CD14-positive monocyte (primary cell): ENCODE data around the gene APOL3. TPM values are rescaled to one million over a fixed set of nuclear protein-coding genes. Genes with fewer than 3 reads are reported as not detected.
"Not testable (repeated sequence)": the region's sequence is repeated elsewhere in the genome, so short reads cannot be mapped to it uniquely, and the experiment has no call there.

ENCODE experiments used
- DNase-seq, 3 donors: peaks; one replicate each; pipeline ENCODE4 v3.0.0-alpha.2; 2011 to 2022
- H2AFZ ChIP-seq: 2 replicates; pipeline ENCODE4 v1.6.0; 2012; ENCODE audit warnings: mild to moderate bottlenecking, low read depth, low read length, inconsistent platforms; ENCODE audit not compliant: insufficient read depth, poor library complexity, severe bottlenecking
- H3K27ac ChIP-seq, 2 donors: 1 replicate in 1 of 2; 2 replicates in 1 of 2; pipeline ENCODE4 v1.5.1; 2012 to 2013; ENCODE audit warnings: low read length in 2 of 2, control low read depth in 1 of 2, inconsistent platforms in 1 of 2, low read depth in 1 of 2, mild to moderate bottlenecking in 1 of 2
- H3K27me3 ChIP-seq, 2 donors: one replicate each; pipeline versions ENCODE4 v1.6.0 to v1.6.1; 2011 to 2013; ENCODE audit warnings: low read length in 2 of 2; ENCODE audit not compliant: control insufficient read depth in 2 of 2, insufficient read depth in 2 of 2
- H3K36me3 ChIP-seq, 2 donors: replicated peaks in 1 of 2; 1 replicate in 1 of 2; 2 replicates in 1 of 2; pipeline versions ENCODE4 v1.5.1 to v1.6.1; 2012 to 2013; ENCODE audit warnings: low read length in 2 of 2, control low read depth in 1 of 2, inconsistent platforms in 1 of 2, mild to moderate bottlenecking in 1 of 2; ENCODE audit not compliant: insufficient read depth in 2 of 2, control insufficient read depth in 1 of 2
- H3K4me1 ChIP-seq, 2 donors: 1 replicate in 1 of 2; 2 replicates in 1 of 2; pipeline versions ENCODE4 v1.5.1 to v1.6.1; 2012 to 2013; ENCODE audit warnings: low read length in 2 of 2, control low read depth in 1 of 2, inconsistent platforms in 1 of 2, mild to moderate bottlenecking in 1 of 2, moderate library complexity in 1 of 2; ENCODE audit not compliant: insufficient read depth in 2 of 2, control insufficient read depth in 1 of 2
- H3K4me2 ChIP-seq: replicated peaks from 2 replicates; pipeline ENCODE3; 2012; ENCODE audit warnings: low read length, moderate library complexity, mild to moderate bottlenecking; ENCODE audit not compliant: poor library complexity, severe bottlenecking; ENCODE audit errors: extremely low read depth
- H3K4me3 ChIP-seq, 3 experiments: fragments of 200-600 bp in 1 of 3; sonication (generic) in 1 of 3; replicated peaks in 1 of 3; 1 replicate in 2 of 3; 2 replicates in 1 of 3; pipeline ENCODE4 v1.5.1; 2011 to 2013; ENCODE audit warnings: low read length in 3 of 3, mild to moderate bottlenecking in 3 of 3, control low read depth in 2 of 3, low read depth in 2 of 3, inconsistent platforms in 1 of 3, moderate library complexity in 1 of 3
- H3K79me2 ChIP-seq: 2 replicates; pipeline ENCODE4 v1.6.0; 2012; ENCODE audit warnings: mild to moderate bottlenecking, control low read depth, inconsistent platforms, low read length, moderate library complexity; ENCODE audit not compliant: insufficient read depth
- H3K9ac ChIP-seq: 2 replicates; pipeline ENCODE4 v1.6.0; 2017; ENCODE audit warnings: low read length, mild to moderate bottlenecking; ENCODE audit not compliant: insufficient read depth, poor library complexity, severe bottlenecking
- H3K9me3 ChIP-seq, 2 donors: replicated peaks in 1 of 2; 1 replicate in 1 of 2; 2 replicates in 1 of 2; pipeline versions ENCODE4 v1.5.1 to v1.6.1; 2012 to 2013; ENCODE audit warnings: low read length in 2 of 2, control low read depth in 1 of 2; ENCODE audit not compliant: control insufficient read depth in 1 of 2, insufficient read depth in 1 of 2
- H4K20me1 ChIP-seq: 2 replicates; pipeline ENCODE4 v1.6.0; 2012; ENCODE audit warnings: mild to moderate bottlenecking, low read length, control low read depth, moderate library complexity; ENCODE audit not compliant: insufficient read depth
- H3K27ac Mint-ChIP-seq, 7 donors: one replicate each; pipeline ENCODE4 v1.8.0; 2020; ENCODE audit warnings: mild to moderate bottlenecking in 7 of 7, mixed read lengths in 7 of 7, moderate library complexity in 6 of 7, inconsistent platforms in 2 of 7
- H3K27me3 Mint-ChIP-seq, 3 donors: one replicate each; pipeline ENCODE4 v1.8.0; 2021 to 2022; ENCODE audit warnings: low read depth in 3 of 3, mild to moderate bottlenecking in 3 of 3, mixed read lengths in 3 of 3, moderate library complexity in 3 of 3, inconsistent platforms in 1 of 3
- H3K36me3 Mint-ChIP-seq, 2 donors: one replicate each; pipeline ENCODE4 v1.8.0; 2020; ENCODE audit warnings: mixed read lengths in 2 of 2, inconsistent platforms in 1 of 2, mild to moderate bottlenecking in 1 of 2
- H3K4me1 Mint-ChIP-seq: one replicate; pipeline ENCODE4 v1.8.0; 2020; ENCODE audit warnings: mild to moderate bottlenecking, mixed read lengths
- H3K4me3 Mint-ChIP-seq, 2 donors: one replicate each; pipeline ENCODE4 v1.8.0; 2020; ENCODE audit warnings: mild to moderate bottlenecking in 2 of 2, mixed read lengths in 2 of 2, moderate library complexity in 1 of 2
- H3K9me3 Mint-ChIP-seq, 7 donors: one replicate each; pipeline ENCODE4 v1.8.0; 2020 to 2022; ENCODE audit warnings: mixed read lengths in 7 of 7, mild to moderate bottlenecking in 6 of 7, moderate library complexity in 6 of 7, inconsistent platforms in 2 of 7
- WGBS: methylation state at CpG from one replicate; pipeline ENCODE4 v1.1.5; 2013; ENCODE audit warnings: missing lambda C conversion rate; ENCODE audit not compliant: insufficient coverage; 5-methylcytosine and 5-hydroxymethylcytosine counted together
- intact Hi-C, 2 donors: fragments of 100-400 bp; cut with micrococcal nuclease; formaldehyde crosslinking; loops; one replicate each; pipeline versions ENCODE4 v1.15.0 to v1.15.1; 2023
- polyA plus RNA-seq, 3 donors: library from polyadenylated mRNA; depleted of rRNA in 1 of 3; unstranded in 2 of 3; stranded (reverse) in 1 of 3; fragments of 300-500 nt in 2 of 3; fragments of >200 nt in 1 of 3; fragmentation: Illumina TruSeq in 2 of 3; gene quantifications; 1 replicate in 2 of 3; 2 replicates in 1 of 3; pipeline ENCODE4 v1.2.3, GENCODE V29; 2012 to 2021
- TF ChIP-seq, protein P1 (sequence below): fragments of 200-600 bp; IDR thresholded peaks from one replicate; pipeline ENCODE4 v1.8.0; 2022; ENCODE audit warnings: antibody characterized with exemption, mild to moderate bottlenecking

The APOL3 gene
- polyA plus RNA-seq, 3 donors = 39.9 to 97.0 (median 61.3) TPM

DNA sequence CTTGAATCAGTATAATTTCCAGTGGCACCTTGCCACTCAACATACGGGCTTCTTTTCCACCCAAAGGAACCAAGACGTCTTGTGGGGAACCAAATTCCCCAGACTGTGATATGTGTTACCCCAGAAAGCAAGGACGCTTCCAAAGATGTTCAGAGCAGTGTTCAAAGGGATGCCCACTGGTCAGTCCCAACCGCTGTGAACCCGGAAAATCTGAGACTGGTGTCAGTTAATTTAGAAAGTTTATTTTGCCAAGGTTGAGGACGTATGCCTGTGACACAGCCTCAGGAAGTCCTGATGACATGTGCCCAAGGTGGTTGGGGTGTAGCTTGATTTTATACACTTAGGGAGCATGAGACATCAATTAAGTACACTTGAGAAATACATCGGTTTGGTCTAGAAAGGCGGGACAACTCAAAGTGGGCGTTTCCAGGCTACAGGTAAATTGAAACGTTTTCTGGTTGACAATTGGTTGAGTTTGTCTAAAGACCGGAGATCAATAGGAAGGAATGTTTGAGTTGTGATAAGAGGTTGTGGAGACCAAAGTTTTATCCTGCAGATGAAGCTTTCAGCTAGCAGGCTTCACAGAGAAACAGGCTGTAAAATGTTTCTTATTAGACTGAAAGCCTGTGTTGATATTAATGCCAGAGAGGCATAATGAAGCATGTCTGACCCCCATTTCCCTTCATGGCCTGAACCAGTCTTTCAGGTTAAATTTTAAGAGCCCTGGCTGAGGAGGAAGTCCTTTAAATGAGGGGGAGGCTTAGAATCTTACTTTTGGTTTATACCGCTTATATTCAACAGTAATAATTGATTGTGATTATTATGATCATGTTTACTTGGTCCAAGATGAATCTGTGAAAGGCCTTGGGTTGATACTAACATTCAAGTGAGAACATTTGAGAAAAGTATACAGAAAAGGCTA is 6.8 kb downstream of the APOL3 start:
- Histone ChIP-seq H3K79me2 (peaks cover 86% of the 10 kb centered on the region), H3K9me3 (no peaks in the 10 kb centered on the region), H3K27ac (no peak overlapping the region), H3K36me3 (peaks cover 9 to 63% of the 10 kb centered on the region in 2 donors), H4K20me1 (peaks cover 74% of the 10 kb centered on the region), H3K4me3 (no peak overlapping the region), H3K4me2 (no peak overlapping the region), H3K27me3 (no peaks in the 10 kb centered on the region), H3K9ac (no peak overlapping the region), H2AFZ (no peak overlapping the region), H3K4me1 (peaks cover 67 to 86% of the 10 kb centered on the region in 2 donors)
- 67% methylated on average over 10 of the region's 12 CpGs for WGBS
- H3K27me3 Mint-ChIP-seq = no peaks in the 10 kb centered on the region
- H3K9me3 Mint-ChIP-seq = peaks cover 0 to 7% (median 2%) of the 10 kb centered on the region in 7 donors
- TF ChIP-seq, protein P1, sequence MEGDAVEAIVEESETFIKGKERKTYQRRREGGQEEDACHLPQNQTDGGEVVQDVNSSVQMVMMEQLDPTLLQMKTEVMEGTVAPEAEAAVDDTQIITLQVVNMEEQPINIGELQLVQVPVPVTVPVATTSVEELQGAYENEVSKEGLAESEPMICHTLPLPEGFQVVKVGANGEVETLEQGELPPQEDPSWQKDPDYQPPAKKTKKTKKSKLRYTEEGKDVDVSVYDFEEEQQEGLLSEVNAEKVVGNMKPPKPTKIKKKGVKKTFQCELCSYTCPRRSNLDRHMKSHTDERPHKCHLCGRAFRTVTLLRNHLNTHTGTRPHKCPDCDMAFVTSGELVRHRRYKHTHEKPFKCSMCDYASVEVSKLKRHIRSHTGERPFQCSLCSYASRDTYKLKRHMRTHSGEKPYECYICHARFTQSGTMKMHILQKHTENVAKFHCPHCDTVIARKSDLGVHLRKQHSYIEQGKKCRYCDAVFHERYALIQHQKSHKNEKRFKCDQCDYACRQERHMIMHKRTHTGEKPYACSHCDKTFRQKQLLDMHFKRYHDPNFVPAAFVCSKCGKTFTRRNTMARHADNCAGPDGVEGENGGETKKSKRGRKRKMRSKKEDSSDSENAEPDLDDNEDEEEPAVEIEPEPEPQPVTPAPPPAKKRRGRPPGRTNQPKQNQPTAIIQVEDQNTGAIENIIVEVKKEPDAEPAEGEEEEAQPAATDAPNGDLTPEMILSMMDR = no peak
- DNase-seq = no peak
- no peak overlapping the region for H3K4me3 Mint-ChIP-seq
- H3K27ac Mint-ChIP-seq = peak overlapping the region in 2 of 7 donors; percentile 25 to 42
- intact Hi-C loops = no loop called here
- peaks cover 93% of the 10 kb centered on the region for H3K4me1 Mint-ChIP-seq
- H3K36me3 Mint-ChIP-seq = peaks cover 68 to 71% of the 10 kb centered on the region in 2 donors

DNA sequence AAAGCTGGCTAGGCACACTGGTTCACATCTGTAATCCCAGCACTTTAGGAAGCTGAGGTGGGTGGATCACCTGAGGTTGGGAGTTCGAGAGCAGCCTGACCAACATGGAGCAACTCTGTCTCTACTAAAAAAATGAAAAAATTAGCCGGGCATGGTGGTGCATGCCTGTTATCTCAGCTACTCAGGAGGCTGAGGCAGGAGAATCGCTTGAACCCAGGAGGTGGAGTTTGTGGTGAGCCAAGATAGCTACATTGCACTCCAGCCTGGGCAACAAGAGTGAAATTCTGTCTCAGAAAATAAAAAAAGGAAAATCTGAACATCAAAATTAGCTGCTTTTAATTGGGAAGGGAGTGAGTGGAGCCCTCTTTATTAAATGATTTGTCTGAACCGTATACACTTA is 7.7 kb downstream of the APOL3 start:
- Histone ChIP-seq H3K4me1 (peaks cover 59 to 79% of the 10 kb centered on the region in 2 donors), H4K20me1 (peaks cover 82% of the 10 kb centered on the region), H3K79me2 (peaks cover 76% of the 10 kb centered on the region), H3K36me3 (peaks cover 19 to 72% of the 10 kb centered on the region in 2 donors)
- Mint-ChIP-seq H3K27ac (peak overlapping the region in 3 of 7 donors; percentile 15 to 64 (median 20)), H3K36me3 (peaks cover 74 to 78% of the 10 kb centered on the region in 2 donors), H3K4me1 (peaks cover 89% of the 10 kb centered on the region)
- H2AFZ ChIP-seq, H3K4me3 ChIP-seq, H3K9me3 ChIP-seq, DNase-seq, H3K27me3 ChIP-seq, H3K4me3 Mint-ChIP-seq, H3K27me3 Mint-ChIP-seq, H3K27ac ChIP-seq, H3K9me3 Mint-ChIP-seq, H3K9ac ChIP-seq, H3K4me2 ChIP-seq, intact Hi-C loops: not testable (repeated sequence)
- WGBS = 100% methylated on average over 1 of the region's 4 CpGs
